ENCODE data around the gene GSTA1. TPM values are rescaled to one million over a fixed set of nuclear protein-coding genes. Genes with fewer than 3 reads are reported as not detected.
"Not testable (repeated sequence)": the region's sequence is repeated elsewhere in the genome, so short reads cannot be mapped to it uniquely, and the experiment has no call there.

The GSTA1 gene
- total RNA-seq, 1 donor, result not detected

DNA sequence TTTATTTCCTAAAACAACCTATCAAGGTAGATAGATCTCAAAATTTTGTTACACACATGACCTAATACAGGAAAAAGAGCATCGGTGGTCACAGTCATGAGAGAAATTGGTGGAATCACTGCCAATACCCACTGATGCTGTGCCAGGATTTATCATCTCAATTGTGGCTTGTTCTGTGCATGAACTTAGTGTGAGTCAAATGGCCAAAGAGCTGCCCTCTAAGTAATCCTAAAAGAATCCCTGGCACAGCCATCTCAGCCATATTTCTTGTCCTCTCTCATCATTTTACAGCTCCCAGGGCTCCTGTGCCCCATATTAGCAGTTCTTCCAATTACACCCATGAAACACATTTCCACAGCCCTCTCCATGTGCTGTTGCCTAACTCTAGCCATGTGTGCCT, 30.9 kb upstream of the GSTA1 start:
- no peak overlapping the region for H3K4me3 ChIP-seq (ENCODE audit: low read depth, low read length)
- no peak for DNase-seq (ENCODE audit: low read depth)
- TF ChIP-seq, protein P1, sequence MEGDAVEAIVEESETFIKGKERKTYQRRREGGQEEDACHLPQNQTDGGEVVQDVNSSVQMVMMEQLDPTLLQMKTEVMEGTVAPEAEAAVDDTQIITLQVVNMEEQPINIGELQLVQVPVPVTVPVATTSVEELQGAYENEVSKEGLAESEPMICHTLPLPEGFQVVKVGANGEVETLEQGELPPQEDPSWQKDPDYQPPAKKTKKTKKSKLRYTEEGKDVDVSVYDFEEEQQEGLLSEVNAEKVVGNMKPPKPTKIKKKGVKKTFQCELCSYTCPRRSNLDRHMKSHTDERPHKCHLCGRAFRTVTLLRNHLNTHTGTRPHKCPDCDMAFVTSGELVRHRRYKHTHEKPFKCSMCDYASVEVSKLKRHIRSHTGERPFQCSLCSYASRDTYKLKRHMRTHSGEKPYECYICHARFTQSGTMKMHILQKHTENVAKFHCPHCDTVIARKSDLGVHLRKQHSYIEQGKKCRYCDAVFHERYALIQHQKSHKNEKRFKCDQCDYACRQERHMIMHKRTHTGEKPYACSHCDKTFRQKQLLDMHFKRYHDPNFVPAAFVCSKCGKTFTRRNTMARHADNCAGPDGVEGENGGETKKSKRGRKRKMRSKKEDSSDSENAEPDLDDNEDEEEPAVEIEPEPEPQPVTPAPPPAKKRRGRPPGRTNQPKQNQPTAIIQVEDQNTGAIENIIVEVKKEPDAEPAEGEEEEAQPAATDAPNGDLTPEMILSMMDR (IDR thresholded peaks at IDR 0.05; ENCODE audit: insufficient read depth, low read depth, low read length), result no peak

DNA sequence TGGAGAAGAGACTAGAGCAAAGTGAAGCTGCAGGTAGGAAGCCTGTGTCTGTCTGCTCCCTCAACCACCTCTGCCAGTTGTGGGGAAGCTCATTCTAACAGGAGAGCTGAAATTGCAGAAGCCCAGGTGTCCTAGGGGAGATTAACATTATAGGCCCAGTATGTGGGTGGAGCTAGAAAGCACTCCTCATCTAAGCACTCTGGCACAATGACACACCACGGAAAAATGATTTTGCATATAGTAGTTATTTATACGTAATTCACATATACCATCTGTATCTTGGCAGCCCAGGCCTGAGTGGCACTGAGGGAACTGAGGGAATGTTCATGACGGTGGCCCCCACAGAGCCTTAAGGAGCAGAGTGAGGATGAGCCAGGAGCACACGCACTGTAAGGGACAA, 27.3 kb upstream of the GSTA1 start:
- not testable (repeated sequence) for H3K4me3 ChIP-seq (ENCODE audit: low read depth, low read length); DNase-seq (ENCODE audit: low read depth)

DNA sequence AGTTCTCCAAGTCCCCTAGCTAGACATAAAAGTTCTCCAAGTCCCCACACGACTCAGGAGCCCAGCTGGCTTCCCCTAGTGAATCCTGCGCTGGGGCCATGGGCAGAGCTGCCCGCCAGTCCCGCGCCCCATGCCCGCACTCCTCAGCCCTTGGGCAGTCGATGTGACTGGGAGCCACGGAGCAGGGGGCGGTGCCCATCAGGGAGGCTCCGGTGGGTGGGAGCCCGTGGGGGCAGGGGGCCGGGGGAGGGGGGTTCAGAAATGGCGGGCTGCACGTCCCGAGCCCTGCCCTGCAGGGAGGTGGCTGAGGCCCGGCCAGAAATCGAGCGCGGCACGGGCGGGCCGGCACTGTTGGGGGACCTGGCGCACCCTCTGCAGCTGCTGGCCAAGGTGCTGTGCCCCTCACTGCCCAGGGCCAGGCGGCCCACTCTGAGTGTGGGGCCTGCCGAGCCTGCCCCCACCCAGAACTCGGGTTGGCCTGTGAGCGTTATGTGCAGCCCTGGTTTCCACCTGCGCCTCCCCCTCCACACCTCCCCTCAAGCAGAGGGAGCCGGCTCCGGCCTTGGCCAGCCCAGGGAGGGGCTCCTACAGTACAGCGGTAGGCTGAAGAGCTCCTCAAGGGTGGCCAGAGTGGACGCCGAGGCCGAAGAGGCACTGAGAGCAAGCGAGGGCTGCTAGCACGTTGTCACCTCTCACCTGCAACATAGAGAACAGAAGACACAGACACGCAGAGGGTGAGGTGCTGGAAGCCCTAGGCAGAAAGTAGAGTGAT, 25.6 kb upstream of the GSTA1 start:
- H3K4me3 ChIP-seq (ENCODE audit: low read depth, low read length), result no peak overlapping the region
- TF ChIP-seq, protein P1 (IDR thresholded peaks at IDR 0.05; ENCODE audit: insufficient read depth, low read depth, low read length), result no peak
- DNase-seq (ENCODE audit: low read depth), result no peak

DNA sequence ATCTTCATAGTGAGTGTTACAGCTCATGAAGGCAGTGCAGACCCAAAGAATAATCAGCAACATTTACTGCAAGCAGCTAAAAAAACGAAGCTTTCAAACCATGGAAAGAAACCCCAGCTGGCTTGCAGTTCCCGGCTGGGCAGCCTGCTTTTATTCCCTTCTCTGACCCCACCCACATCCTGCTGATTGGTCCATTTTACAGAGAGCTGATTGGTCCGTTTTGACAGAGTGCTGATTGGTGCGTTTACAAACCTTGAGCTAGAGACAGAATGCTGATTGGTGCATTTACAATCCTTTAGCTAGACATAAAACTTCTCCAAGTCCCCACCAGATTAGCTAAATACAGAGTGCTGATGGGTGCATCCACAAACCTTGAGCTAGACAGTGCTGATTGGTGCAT, 25.0 kb upstream of the GSTA1 start:
- not testable (repeated sequence) for H3K4me3 ChIP-seq (ENCODE audit: low read depth, low read length); DNase-seq (ENCODE audit: low read depth)

DNA sequence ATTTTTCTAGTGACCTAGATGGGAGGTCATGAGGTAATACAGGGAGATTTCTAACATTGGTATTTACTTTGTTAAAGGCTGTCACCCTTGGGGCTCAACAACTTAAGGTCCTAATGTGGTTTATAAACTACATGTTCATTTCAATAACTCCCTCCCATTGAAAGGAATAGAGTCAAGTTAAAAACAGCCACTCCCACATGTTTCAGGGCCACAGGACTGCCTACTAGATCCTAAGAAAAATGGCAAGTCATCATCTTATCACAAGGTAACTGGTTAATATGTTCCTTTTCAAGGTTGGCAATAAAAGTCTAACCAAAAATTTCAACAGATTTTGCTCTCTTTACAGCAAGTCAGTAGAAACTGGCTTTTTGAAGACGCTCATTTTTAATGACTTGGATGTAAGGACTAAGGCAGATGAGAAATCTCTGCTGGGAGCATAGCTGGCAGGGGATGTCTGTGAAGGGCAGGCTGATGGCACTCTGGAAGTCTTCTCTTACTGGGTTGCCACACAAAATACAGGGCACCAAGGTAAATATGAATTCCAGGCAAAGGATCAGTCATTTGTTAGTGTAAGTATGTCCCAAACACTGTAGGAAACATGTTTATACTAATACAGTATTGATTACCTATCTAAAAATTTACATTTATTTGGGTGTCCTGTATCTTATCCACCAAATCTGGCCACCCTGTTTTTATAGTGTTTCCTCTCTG, 23.6 kb upstream of the GSTA1 start:
- H3K4me3 ChIP-seq (ENCODE audit: low read depth, low read length); DNase-seq (ENCODE audit: low read depth): not testable (repeated sequence)

DNA sequence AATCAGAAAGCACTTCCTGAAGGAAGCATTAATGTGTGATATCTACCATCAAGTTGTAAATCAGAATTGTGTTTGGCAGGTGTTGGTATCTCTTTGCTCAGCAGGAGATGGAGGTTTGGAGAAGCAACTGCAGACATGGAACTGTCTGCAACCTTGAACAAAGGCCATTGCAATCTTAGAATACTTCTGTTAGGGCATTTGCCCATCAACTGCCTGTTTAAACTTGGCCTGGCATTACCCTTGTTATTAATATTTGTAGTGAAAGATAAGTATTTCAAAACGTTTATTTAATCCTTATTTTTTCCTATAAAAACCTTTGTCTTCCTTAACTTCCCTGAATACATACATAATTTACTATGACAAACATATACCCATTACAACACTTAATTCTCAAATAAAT, 22.9 kb upstream of the GSTA1 start:
- TF ChIP-seq, protein P1 (IDR thresholded peaks at IDR 0.05; ENCODE audit: insufficient read depth, low read depth, low read length), result no peak
- H3K4me3 ChIP-seq (ENCODE audit: low read depth, low read length), result no peak overlapping the region

DNA sequence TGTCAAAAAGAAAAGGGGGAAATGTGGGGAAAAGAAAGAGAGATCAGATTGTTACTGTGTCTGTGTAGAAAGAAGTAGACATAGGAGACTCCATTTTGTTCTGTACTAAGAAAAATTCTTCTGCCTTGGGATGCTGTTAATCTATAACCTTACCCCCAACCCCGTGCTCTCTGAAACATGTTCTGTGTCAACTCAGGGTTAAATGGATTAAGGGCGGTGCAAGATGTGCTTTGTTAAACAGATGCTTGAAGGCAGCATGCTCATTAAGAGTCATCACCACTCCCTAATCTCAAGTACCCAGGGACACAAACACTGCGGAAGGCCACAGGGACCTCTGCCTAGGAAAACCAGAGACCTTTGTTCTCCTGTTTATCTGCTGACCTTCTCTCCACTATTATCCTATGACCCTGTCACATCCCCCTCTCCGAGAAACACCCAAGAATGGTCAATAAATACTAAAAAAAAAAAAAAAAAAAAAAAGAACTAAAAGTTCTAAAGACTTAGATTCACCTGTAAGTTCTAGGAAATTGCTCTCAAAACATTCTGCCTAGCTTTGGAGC, 22.4 kb upstream of the GSTA1 start:
- H3K4me3 ChIP-seq (ENCODE audit: low read depth, low read length); DNase-seq (ENCODE audit: low read depth): not testable (repeated sequence)

More for the DNA sequence above, 22.9 kb upstream of the GSTA1 start:
- DNase-seq (ENCODE audit: low read depth), result no peak

DNA sequence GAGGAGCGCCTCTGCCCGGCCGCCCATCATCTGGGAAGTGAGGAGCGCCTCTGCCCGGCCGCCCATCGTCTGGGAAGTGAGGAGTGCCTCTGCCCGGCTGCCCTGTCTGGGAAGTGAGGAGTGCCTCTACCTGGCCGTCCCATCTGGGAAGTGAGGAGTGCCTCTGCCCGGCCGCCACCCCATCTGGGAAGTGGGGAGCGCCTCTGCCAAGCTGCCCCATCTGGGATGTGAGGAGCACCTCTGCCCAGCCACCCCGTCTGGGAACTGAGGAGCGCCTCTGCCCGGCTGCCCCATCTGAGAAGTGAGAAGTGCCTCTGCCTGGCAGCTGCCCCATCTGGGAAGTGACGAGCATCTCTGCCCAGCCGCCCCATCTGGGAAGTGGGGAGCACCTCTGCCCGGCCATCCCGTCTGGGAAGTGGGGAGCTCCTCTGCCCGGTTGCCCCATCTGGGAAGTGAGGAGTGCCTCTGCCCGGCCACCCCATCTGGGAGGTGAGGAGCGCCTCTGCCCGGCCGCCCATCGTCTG, 21.7 kb upstream of the GSTA1 start:
- H3K4me3 ChIP-seq (ENCODE audit: low read depth, low read length); DNase-seq (ENCODE audit: low read depth): not testable (repeated sequence)

DNA sequence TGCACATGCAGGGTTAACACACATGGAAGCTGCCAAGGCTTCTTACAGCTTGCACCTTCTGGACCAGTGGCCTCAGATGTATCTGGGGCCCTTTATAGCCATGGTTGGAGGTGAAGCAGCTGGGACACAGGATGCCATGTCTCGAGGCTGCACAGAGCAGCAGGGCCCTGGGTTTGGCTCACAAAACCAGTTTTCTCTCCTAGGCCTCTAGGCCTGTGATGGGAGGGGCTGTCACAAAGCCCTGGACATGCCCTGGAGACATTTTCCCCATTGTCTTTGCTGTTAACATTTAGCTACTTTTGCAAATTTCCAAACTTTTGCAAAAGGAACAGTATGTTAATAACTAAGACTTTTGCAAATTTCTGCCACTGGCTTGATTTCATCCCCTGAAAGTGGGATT, 18.2 kb upstream of the GSTA1 start:
- DNase-seq (ENCODE audit: low read depth), result no peak
- TF ChIP-seq, protein P1 (IDR thresholded peaks at IDR 0.05; ENCODE audit: insufficient read depth, low read depth, low read length), result no peak
- H3K4me3 ChIP-seq (ENCODE audit: low read depth, low read length), result no peak overlapping the region
